Suprapubic skin (tissue), 4 donors: Measurements from ENCODE around the gene PPP1R37.

Experiments
- EP300 ChIP-seq: sonication (generic); formaldehyde crosslinking; IDR thresholded peaks from one replicate; pipeline ENCODE4 v1.6.1; 2017; ENCODE audit warnings: antibody characterized with exemption
- POLR2AphosphoS5 ChIP-seq, 3 donors: sonication (generic); formaldehyde crosslinking; IDR thresholded peaks; one replicate each; pipeline ENCODE4 v1.6.1; 2017; ENCODE audit warnings: antibody characterized with exemption in 3 of 3
- TF ChIP-seq, protein P1 (sequence below), 2 donors: fragments of 200-600 bp in 1 of 2; fragments of 450-650 bp in 1 of 2; sonication (generic) in 1 of 2; IDR thresholded peaks; one replicate each; pipeline ENCODE4 v1.5.1; 2016 to 2019; ENCODE audit warnings: antibody characterized with exemption in 2 of 2, mild to moderate bottlenecking in 1 of 2, moderate library complexity in 1 of 2

- TF ChIP-seq, protein P1, sequence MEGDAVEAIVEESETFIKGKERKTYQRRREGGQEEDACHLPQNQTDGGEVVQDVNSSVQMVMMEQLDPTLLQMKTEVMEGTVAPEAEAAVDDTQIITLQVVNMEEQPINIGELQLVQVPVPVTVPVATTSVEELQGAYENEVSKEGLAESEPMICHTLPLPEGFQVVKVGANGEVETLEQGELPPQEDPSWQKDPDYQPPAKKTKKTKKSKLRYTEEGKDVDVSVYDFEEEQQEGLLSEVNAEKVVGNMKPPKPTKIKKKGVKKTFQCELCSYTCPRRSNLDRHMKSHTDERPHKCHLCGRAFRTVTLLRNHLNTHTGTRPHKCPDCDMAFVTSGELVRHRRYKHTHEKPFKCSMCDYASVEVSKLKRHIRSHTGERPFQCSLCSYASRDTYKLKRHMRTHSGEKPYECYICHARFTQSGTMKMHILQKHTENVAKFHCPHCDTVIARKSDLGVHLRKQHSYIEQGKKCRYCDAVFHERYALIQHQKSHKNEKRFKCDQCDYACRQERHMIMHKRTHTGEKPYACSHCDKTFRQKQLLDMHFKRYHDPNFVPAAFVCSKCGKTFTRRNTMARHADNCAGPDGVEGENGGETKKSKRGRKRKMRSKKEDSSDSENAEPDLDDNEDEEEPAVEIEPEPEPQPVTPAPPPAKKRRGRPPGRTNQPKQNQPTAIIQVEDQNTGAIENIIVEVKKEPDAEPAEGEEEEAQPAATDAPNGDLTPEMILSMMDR (IDR thresholded peaks at IDR 0.05) = no peak
- TF ChIP-seq POLR2AphosphoS5 (IDR thresholded peaks at IDR 0.05) = no peak
- no peak for TF ChIP-seq EP300
These were observed 5.8 kb downstream of the PPP1R37 start for GRCh38 chr19:45098521-45099466.
